ENCODE data around the gene MRAP2.

DNA sequence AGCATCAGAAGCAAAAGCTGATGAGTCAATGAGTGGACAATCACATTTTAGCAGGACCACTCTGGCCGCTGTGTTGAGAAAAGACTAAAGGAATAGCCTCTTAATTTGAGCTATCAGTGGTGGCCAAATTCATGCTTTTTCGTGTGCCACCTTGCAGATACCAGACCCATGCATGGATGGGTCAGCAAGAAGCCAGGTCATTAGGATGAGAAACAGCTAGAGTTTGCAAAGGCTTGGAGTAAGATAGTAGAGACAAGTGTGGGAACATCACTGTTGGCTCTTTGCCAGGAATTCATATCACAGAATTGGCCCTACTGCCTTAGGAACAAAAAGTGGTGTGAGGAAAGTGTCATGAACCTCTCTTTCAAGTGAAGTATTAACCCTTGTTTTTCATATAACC, 25.5 kb downstream of the MRAP2 start:
- TF ChIP-seq OSR1 (CRISPR knock-in tag; IDR thresholded peaks at IDR 0.05) = no peak
- no peak for TF ChIP-seq GLIS3 (CRISPR knock-in tag; IDR thresholded peaks at IDR 0.05)
- TF ChIP-seq ESRRG (CRISPR knock-in tag; IDR thresholded peaks at IDR 0.05) = no peak

Measured in SK-N-SH treated with all-trans-retinoic acid at 6 μM for 48 hours (cell line).